Liver (tissue), 9 donors: ENCODE measurements around the gene TPCN1. TPM values are rescaled to one million over a fixed set of nuclear protein-coding genes. Genes with fewer than 3 reads are reported as not detected.
A peak's percentile ranks its signal among the peaks of the same experiment; 100 is the strongest.

ENCODE experiments used
- DNase-seq: peaks from one replicate; pipeline ENCODE4 v3.0.0-alpha.2; 2017; ENCODE audit warnings: low spot score
- H3K27ac ChIP-seq, 2 donors: one replicate each; pipeline ENCODE4 v1.7.0; 2013; ENCODE audit warnings: inconsistent platforms in 2 of 2, low read length in 2 of 2, control low read depth in 1 of 2, low read depth in 1 of 2, mild to moderate bottlenecking in 1 of 2
- H3K27me3 ChIP-seq, 4 donors: one replicate each; pipeline versions ENCODE4 v1.6.1 to v1.7.0; 2013; ENCODE audit warnings: low read length in 3 of 4, inconsistent platforms in 1 of 4, mild to moderate bottlenecking in 1 of 4, moderate library complexity in 1 of 4; ENCODE audit not compliant: control insufficient read depth in 4 of 4, insufficient read depth in 4 of 4
- H3K36me3 ChIP-seq, 4 donors: one replicate each; pipeline versions ENCODE4 v1.6.1 to v1.7.0; 2013; ENCODE audit warnings: low read length in 3 of 4, mild to moderate bottlenecking in 3 of 4, low read depth in 1 of 4, moderate library complexity in 1 of 4; ENCODE audit not compliant: control insufficient read depth in 4 of 4, insufficient read depth in 3 of 4
- H3K4me1 ChIP-seq, 4 donors: one replicate each; pipeline versions ENCODE4 v1.6.1 to v1.7.0; 2013; ENCODE audit warnings: low read length in 3 of 4, mild to moderate bottlenecking in 3 of 4, moderate library complexity in 1 of 4; ENCODE audit not compliant: control insufficient read depth in 4 of 4, insufficient read depth in 4 of 4
- H3K4me3 ChIP-seq, 3 donors: one replicate each; pipeline versions ENCODE4 v1.6.1 to v1.7.0; 2013; ENCODE audit warnings: low read length in 3 of 3, control low read depth in 1 of 3, low read depth in 1 of 3, mild to moderate bottlenecking in 1 of 3
- H3K9ac ChIP-seq, 2 donors: one replicate each; pipeline ENCODE4 v1.7.0; 2013; ENCODE audit warnings: low read length in 2 of 2, mild to moderate bottlenecking in 2 of 2, moderate library complexity in 2 of 2, control low read depth in 1 of 2, low read depth in 1 of 2
- H3K9me3 ChIP-seq, 4 donors: one replicate each; pipeline versions ENCODE4 v1.6.1 to v1.7.0; 2013; ENCODE audit warnings: low read length in 3 of 4; ENCODE audit not compliant: control insufficient read depth in 4 of 4
- EGR1 ChIP-seq, 2 donors: IDR thresholded peaks; 2 replicates each; pipeline ENCODE4 v1.6.1; 2016 to 2018; ENCODE audit warnings: antibody characterized with exemption in 2 of 2, low read depth in 2 of 2
- FOXA1 ChIP-seq: IDR thresholded peaks from 2 replicates; pipeline ENCODE4 v1.6.1; 2016; ENCODE audit warnings: antibody characterized with exemption
- GABPA ChIP-seq, 2 donors: IDR thresholded peaks in 1 of 2; conservative IDR thresholded peaks in 1 of 2; 2 replicates each; pipeline ENCODE4 v1.6.1; 2016; ENCODE audit warnings: antibody characterized with exemption in 2 of 2, mild to moderate bottlenecking in 1 of 2, moderate library complexity in 1 of 2
- HNF4A ChIP-seq, 2 donors: conservative IDR thresholded peaks; 2 replicates each; pipeline ENCODE4 v1.6.1; 2016; ENCODE audit warnings: antibody characterized with exemption in 2 of 2, mild to moderate bottlenecking in 2 of 2
- HNF4G ChIP-seq: IDR thresholded peaks from 2 replicates; pipeline ENCODE4 v1.6.1; 2016; ENCODE audit warnings: antibody characterized with exemption
- RAD21 ChIP-seq, 2 donors: IDR thresholded peaks; 2 replicates each; pipeline ENCODE4 v1.6.1; 2016; ENCODE audit warnings: antibody characterized with exemption in 2 of 2, mild to moderate bottlenecking in 2 of 2
- TAF1 ChIP-seq: conservative IDR thresholded peaks from 2 replicates; pipeline ENCODE4 v1.6.1; 2016; ENCODE audit warnings: antibody characterized with exemption, mild to moderate bottlenecking
- YY1 ChIP-seq: IDR thresholded peaks from 2 replicates; pipeline ENCODE4 v1.6.1; 2016; ENCODE audit warnings: antibody characterized with exemption, mild to moderate bottlenecking
- WGBS: extraction: QIAGEN DNeasy Blood & Tissue Kit; methylation state at CpG from one replicate; pipeline ENCODE4 v1.1.7; 2013; 5-methylcytosine and 5-hydroxymethylcytosine counted together
- polyA plus RNA-seq, 2 donors: library from polyadenylated mRNA; stranded (reverse) in 1 of 2; unstranded in 1 of 2; fragments of 200-250 nt in 1 of 2; fragments of >200 nt in 1 of 2; fragmentation: Nextera tagmentation in 1 of 2; extraction: Ambion mirVana in 1 of 2; gene quantifications; one replicate each; pipeline versions ENCODE4 v1.2.1 to v1.2.3, GENCODE V29; 2013 to 2015
- total RNA-seq, 2 donors: library from RNA; depleted of rRNA; stranded (reverse); fragments of >200 nt; gene quantifications; one replicate each; pipeline ENCODE4 v1.2.3, GENCODE V29; 2014
- TF ChIP-seq, protein P1 (sequence below): IDR thresholded peaks from 2 replicates; pipeline ENCODE4 v1.6.1; 2016; ENCODE audit warnings: antibody characterized with exemption, mild to moderate bottlenecking
- TF ChIP-seq, protein P2 (sequence below): IDR thresholded peaks from 2 replicates; pipeline ENCODE4 v1.6.1; 2016; ENCODE audit warnings: antibody characterized with exemption
- TF ChIP-seq, protein P3 (sequence below): IDR thresholded peaks from 2 replicates; pipeline ENCODE4 v1.6.1; 2016; ENCODE audit warnings: antibody characterized with exemption
- TF ChIP-seq, protein P4 (sequence below): IDR thresholded peaks from 2 replicates; pipeline ENCODE4 v1.6.1; 2016; ENCODE audit warnings: antibody characterized with exemption
- donor health status: healthy.
- donor health status: healthy.
- donor health status: healthy.
- donor health status: healthy.
- donor health status: healthy.

TPCN1 gene
- total and polyA plus RNA-seq, 4 donors, result 8.6 to 19.2 (median 13.7) TPM

DNA sequence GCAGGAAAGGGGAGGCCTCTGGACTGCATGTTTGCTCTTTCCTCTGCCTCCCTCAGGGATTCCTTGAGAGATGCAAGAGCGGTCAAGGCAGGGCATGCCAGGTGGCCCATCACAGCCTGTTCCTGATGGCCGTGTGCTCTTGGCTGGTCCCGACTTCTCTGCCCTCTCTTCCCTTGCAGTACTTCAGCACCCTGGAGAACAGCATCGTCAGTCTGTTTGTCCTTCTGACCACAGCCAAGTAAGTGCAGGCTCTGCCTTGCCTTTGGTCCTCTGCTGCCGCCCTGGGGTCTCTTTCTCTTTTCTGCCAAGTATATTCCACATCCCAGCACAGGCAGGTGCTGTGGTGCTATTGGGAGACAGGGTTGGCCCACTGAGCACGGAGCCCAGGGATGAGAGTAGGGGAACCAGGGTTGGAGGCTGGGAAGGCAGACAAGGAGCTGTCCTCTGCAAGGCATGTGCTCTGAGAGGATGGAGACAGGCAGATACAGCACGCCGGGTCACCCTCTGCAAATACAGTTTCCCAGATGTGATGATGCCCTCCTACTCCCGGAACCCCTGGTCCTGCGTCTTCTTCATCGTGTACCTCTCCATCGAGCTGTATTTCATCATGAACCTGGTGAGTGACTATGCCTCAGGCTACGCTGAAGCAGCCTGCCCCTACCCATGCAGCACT, 51.9 kb downstream of the TPCN1 start:
- no peak overlapping the region for H3K4me3 ChIP-seq
- 95% methylated on average over 13 of the region's 13 CpGs for WGBS
- TF ChIP-seq RAD21 (IDR thresholded peaks at IDR 0.05), result no peak
- TF ChIP-seq GABPA (IDR thresholded peaks at IDR 0.05 in 1 of 2, conservative IDR thresholded peaks at IDR 0.05 in 1 of 2), result no peak
- TF ChIP-seq, protein P1, sequence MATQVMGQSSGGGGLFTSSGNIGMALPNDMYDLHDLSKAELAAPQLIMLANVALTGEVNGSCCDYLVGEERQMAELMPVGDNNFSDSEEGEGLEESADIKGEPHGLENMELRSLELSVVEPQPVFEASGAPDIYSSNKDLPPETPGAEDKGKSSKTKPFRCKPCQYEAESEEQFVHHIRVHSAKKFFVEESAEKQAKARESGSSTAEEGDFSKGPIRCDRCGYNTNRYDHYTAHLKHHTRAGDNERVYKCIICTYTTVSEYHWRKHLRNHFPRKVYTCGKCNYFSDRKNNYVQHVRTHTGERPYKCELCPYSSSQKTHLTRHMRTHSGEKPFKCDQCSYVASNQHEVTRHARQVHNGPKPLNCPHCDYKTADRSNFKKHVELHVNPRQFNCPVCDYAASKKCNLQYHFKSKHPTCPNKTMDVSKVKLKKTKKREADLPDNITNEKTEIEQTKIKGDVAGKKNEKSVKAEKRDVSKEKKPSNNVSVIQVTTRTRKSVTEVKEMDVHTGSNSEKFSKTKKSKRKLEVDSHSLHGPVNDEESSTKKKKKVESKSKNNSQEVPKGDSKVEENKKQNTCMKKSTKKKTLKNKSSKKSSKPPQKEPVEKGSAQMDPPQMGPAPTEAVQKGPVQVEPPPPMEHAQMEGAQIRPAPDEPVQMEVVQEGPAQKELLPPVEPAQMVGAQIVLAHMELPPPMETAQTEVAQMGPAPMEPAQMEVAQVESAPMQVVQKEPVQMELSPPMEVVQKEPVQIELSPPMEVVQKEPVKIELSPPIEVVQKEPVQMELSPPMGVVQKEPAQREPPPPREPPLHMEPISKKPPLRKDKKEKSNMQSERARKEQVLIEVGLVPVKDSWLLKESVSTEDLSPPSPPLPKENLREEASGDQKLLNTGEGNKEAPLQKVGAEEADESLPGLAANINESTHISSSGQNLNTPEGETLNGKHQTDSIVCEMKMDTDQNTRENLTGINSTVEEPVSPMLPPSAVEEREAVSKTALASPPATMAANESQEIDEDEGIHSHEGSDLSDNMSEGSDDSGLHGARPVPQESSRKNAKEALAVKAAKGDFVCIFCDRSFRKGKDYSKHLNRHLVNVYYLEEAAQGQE, result peak; percentile 49
- DNase-seq, result no peak
- H3K36me3 ChIP-seq, result peaks cover 6 to 29% (median 21%) of the 10 kb centered on the region in 4 donors
- H3K27me3 ChIP-seq, result no peaks in the 10 kb centered on the region
- peak overlapping the region in 1 of 2 donors; percentile 43 for H3K27ac ChIP-seq
- H3K4me1 ChIP-seq, result peaks cover 8 to 20% (median 14%) of the 10 kb centered on the region in 4 donors
- no peaks in the 10 kb centered on the region for H3K9me3 ChIP-seq
- H3K9ac ChIP-seq, result no peak overlapping the region

DNA sequence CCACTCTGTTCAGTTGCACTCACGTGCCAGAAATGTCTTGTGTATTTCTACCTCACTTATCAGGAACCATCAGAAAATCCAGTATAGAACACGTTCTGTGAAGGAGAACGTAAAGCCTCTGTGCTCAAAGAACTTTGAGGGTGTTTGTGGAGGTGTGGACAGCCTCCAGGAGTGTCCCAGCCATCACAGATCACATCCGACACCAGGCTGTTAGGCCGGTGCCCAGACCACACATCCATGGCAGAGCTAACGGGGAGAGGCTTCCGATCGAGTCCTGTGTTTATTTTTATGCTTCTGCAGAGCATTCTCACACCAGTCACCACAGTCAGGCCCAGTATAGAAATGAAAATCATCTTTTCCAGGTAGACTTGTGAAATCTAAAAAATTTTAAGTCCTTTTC, 53.6 kb downstream of the TPCN1 start:
- H3K4me1 ChIP-seq, result peaks cover 8 to 20% (median 14%) of the 10 kb centered on the region in 4 donors
- 97% methylated on average over 8 of the region's 8 CpGs for WGBS
- no peak overlapping the region for H3K9ac ChIP-seq

More for the DNA sequence above, 53.6 kb downstream of the TPCN1 start:
- Histone ChIP-seq H3K4me3 (no peak overlapping the region), H3K36me3 (peaks cover 9 to 31% (median 24%) of the 10 kb centered on the region in 4 donors), H3K9me3 (no peaks in the 10 kb centered on the region), H3K27me3 (no peaks in the 10 kb centered on the region), H3K27ac (no peak overlapping the region)
- TF ChIP-seq TAF1, result no peak
- TF ChIP-seq, protein P2, sequence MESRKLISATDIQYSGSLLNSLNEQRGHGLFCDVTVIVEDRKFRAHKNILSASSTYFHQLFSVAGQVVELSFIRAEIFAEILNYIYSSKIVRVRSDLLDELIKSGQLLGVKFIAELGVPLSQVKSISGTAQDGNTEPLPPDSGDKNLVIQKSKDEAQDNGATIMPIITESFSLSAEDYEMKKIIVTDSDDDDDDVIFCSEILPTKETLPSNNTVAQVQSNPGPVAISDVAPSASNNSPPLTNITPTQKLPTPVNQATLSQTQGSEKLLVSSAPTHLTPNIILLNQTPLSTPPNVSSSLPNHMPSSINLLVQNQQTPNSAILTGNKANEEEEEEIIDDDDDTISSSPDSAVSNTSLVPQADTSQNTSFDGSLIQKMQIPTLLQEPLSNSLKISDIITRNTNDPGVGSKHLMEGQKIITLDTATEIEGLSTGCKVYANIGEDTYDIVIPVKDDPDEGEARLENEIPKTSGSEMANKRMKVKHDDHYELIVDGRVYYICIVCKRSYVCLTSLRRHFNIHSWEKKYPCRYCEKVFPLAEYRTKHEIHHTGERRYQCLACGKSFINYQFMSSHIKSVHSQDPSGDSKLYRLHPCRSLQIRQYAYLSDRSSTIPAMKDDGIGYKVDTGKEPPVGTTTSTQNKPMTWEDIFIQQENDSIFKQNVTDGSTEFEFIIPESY, result no peak
- no peak for TF ChIP-seq FOXA1
- no peak for TF ChIP-seq HNF4G
- TF ChIP-seq YY1, result no peak
- TF ChIP-seq, protein P1, result no peak
- no peak for TF ChIP-seq HNF4A (conservative IDR thresholded peaks at IDR 0.05)
- TF ChIP-seq, protein P3, sequence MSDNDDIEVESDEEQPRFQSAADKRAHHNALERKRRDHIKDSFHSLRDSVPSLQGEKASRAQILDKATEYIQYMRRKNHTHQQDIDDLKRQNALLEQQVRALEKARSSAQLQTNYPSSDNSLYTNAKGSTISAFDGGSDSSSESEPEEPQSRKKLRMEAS, result no peak
- TF ChIP-seq, protein P4, sequence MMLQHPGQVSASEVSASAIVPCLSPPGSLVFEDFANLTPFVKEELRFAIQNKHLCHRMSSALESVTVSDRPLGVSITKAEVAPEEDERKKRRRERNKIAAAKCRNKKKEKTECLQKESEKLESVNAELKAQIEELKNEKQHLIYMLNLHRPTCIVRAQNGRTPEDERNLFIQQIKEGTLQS, result no peak
- no peak for TF ChIP-seq EGR1 (IDR thresholded peaks at IDR 0.05; ENCODE audit: low read depth in 2 of 2)
- DNase-seq, result no peak
